Thyroid gland (tissue), 4 donors: ENCODE data around the gene BAG3.

Source experiments
- CTCF ChIP-seq, 6 experiments: fragments of 200-600 bp in 3 of 6; fragments of 450-650 bp in 3 of 6; sonication (generic) in 3 of 6; IDR thresholded peaks; one replicate each; pipeline ENCODE4 v1.5.1; 2016 to 2019; ENCODE audit warnings: antibody characterized with exemption in 6 of 6, mild to moderate bottlenecking in 2 of 6, inconsistent platforms in 1 of 6, moderate library complexity in 1 of 6
- POLR2A ChIP-seq, 2 donors: fragments of 450-650 bp; IDR thresholded peaks; one replicate each; pipeline ENCODE4 v1.6.1; 2017; ENCODE audit warnings: antibody characterized with exemption in 2 of 2, mild to moderate bottlenecking in 2 of 2, moderate library complexity in 1 of 2

GRCh38 chr10:119650692-119651513, at the start of gene BAG3:
- TF ChIP-seq CTCF (IDR thresholded peaks at IDR 0.05) (no peak), POLR2A (IDR thresholded peaks at IDR 0.05) (peak in 1 of 2 donors; percentile 95)
